ENCODE data around the gene POLR2B.

DNA sequence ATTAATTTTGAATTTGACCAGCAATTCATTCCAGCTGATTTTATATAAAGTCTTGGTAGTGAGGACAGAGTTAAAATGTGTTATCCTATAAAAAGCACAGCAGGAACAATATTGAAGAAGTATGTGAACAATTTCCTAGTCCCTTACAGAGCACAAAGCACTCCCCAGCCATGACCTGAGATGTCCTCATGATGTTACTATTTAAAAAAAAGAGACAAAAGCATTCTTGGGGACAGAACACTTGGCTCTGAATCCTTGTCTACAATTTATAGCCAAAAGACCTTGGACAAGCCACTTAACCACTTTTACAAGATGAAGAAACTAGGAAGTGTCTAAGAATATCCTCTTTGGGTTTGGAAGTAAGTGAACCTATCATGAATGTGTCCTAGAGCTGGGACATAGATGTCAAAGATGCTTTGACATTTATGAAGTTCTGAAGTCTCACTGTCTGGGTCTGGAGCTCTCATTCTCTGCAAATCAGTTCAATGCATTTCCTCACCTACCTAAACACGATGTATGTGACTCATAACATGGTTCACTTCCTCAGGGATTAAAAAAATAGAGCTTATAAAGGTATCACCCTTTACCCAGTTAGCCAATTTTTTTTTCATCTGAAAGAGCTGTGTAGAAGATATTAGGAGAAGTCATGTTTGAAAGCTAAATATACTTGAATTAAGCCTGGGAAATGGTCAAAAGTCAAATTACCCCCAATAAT is 70.1 kb downstream of the POLR2B start:
- TF ChIP-seq, protein P1, sequence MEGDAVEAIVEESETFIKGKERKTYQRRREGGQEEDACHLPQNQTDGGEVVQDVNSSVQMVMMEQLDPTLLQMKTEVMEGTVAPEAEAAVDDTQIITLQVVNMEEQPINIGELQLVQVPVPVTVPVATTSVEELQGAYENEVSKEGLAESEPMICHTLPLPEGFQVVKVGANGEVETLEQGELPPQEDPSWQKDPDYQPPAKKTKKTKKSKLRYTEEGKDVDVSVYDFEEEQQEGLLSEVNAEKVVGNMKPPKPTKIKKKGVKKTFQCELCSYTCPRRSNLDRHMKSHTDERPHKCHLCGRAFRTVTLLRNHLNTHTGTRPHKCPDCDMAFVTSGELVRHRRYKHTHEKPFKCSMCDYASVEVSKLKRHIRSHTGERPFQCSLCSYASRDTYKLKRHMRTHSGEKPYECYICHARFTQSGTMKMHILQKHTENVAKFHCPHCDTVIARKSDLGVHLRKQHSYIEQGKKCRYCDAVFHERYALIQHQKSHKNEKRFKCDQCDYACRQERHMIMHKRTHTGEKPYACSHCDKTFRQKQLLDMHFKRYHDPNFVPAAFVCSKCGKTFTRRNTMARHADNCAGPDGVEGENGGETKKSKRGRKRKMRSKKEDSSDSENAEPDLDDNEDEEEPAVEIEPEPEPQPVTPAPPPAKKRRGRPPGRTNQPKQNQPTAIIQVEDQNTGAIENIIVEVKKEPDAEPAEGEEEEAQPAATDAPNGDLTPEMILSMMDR (IDR thresholded peaks at IDR 0.05; ENCODE audit: insufficient read depth, low read depth, low read length), result no peak
- TF ChIP-seq EZH2 (IDR thresholded peaks at IDR 0.05; ENCODE audit: insufficient read depth, low read length), result no peak
